AG04449 (cell line): Measurements from ENCODE around the gene STK38.
A peak's percentile ranks its signal among the peaks of the same experiment; 100 is the strongest.
"Not testable (repeated sequence)": the region's sequence is repeated elsewhere in the genome, so short reads cannot be mapped to it uniquely, and the experiment has no call there.

Experiments
- CTCF ChIA-PET: fragments of 350-600 bp; formaldehyde crosslinking; extraction: SDS; loops from one replicate; lab custom pipeline; 2021; ENCODE audit warnings: antibody characterized with exemption; lab: Yijun Ruan, JAX
- POLR2A ChIA-PET: fragments of 400-600, 350-600 bp; formaldehyde crosslinking; extraction: SDS; loops from one replicate; lab custom pipeline; 2020; ENCODE audit warnings: antibody characterized with exemption, inconsistent platforms; lab: Yijun Ruan, JAX
- DNase-seq: peaks from one replicate; pipeline ENCODE4 v3.0.0-alpha.2; 2010; ENCODE audit warnings: low read depth, low spot score
- H3K4me3 ChIP-seq: 2 replicates; pipeline ENCODE4 v1.5.1; 2011; ENCODE audit warnings: low read depth, mild to moderate bottlenecking, control low read depth, low read length
- CTCF ChIP-seq: IDR thresholded peaks from one replicate; pipeline ENCODE4 v1.5.1; 2011; ENCODE audit warnings: mild to moderate bottlenecking, moderate library complexity, low read length, control low read depth, inconsistent platforms; ENCODE audit not compliant: insufficient read depth; ENCODE audit errors: missing control alignments

Gene STK38

GRCh38 chr6:36459501-36459900 lies 87.8 kb downstream of the STK38 start:
- CTCF ChIA-PET = interaction anchor here (0.5 to 2.6 kb wide), 4 partner anchors 9 to 20 kb away, joined by 3 to 11 read pairs (median 6); no protein-coding TSS in a partner anchor

GRCh38 chr6:36455486-36456027 lies 91.7 kb downstream of the STK38 start:
- POLR2A ChIA-PET = no interaction called here

More at GRCh38 chr6:36459501-36459900, 87.8 kb downstream of the STK38 start:
- no peak overlapping the region for H3K4me3 ChIP-seq
- POLR2A ChIA-PET = no interaction called here
- no peak for DNase-seq
- no peak for TF ChIP-seq CTCF

GRCh38 chr6:36452897-36453296 lies 94.4 kb downstream of the STK38 start:
- CTCF ChIA-PET = interaction anchor here (1.4 kb wide), 1 partner anchor 10 kb away, joined by 7 read pairs; no protein-coding TSS in a partner anchor
- H3K4me3 ChIP-seq, DNase-seq, POLR2A ChIA-PET: not testable (repeated sequence)

More at GRCh38 chr6:36455486-36456027, 91.7 kb downstream of the STK38 start:
- H3K4me3 ChIP-seq = no peak overlapping the region
- TF ChIP-seq CTCF = no peak
- DNase-seq = no peak
- CTCF ChIA-PET = interaction anchor here (0.6 kb wide), 1 partner anchor 20 kb away, joined by 3 read pairs; no protein-coding TSS in a partner anchor

DNA sequence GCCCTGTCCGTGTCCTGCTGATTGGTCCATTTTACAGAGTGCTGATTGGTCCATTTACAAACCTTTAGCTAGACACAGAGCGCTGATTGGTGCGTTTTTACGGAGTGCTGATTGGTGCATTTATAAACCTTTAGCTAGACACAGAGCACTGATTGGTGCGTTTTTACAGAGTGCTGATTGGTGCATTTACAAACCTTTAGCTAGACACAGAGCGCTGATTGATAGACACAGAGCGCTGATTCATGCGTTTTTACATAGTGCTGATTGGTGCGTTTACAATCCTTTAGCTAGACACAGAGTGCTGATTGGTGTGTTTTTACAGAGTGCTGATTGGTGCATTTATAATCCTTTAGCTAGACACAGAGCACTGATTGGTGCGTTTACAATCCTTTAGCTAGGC lies 98.1 kb downstream of the STK38 start:
- POLR2A ChIA-PET, CTCF ChIA-PET, H3K4me3 ChIP-seq, DNase-seq: not testable (repeated sequence)

- no peak for DNase-seq
- H3K4me3 ChIP-seq = no peak overlapping the region
- TF ChIP-seq CTCF = no peak
- ChIA-PET CTCF (interaction anchor here (0.6 to 1.7 kb wide), 4 partner anchors 14 to 27 kb away, joined by 3 to 6 read pairs (median 3); no protein-coding TSS in a partner anchor), POLR2A (no interaction called here)
Measured at GRCh38 chr6:36445621-36446020, 101.7 kb downstream of the STK38 start.

- POLR2A ChIA-PET = interaction anchor here (1.2 kb wide), 1 partner anchor 15 kb away, joined by 3 read pairs; no protein-coding TSS in a partner anchor
- no peak for DNase-seq
- CTCF ChIA-PET = interaction anchor here (1.1 to 2.2 kb wide), 4 partner anchors 15 to 171 kb away, joined by 3 to 9 read pairs (median 5); no protein-coding TSS in a partner anchor
Measured at GRCh38 chr6:36444470-36444869, 102.8 kb downstream of the STK38 start.

More at GRCh38 chr6:36444470-36444869, 102.8 kb downstream of the STK38 start:
- H3K4me3 ChIP-seq = peak overlapping the region; percentile 84
- no peak for TF ChIP-seq CTCF
